Kidney tubule cell (primary cell): ENCODE measurements around the gene GAS7.

Source experiments
- DNase-seq: peaks from one replicate; pipeline ENCODE4 v3.0.0-alpha.2; 2018; ENCODE audit warnings: low spot score

Gene GAS7

DNA sequence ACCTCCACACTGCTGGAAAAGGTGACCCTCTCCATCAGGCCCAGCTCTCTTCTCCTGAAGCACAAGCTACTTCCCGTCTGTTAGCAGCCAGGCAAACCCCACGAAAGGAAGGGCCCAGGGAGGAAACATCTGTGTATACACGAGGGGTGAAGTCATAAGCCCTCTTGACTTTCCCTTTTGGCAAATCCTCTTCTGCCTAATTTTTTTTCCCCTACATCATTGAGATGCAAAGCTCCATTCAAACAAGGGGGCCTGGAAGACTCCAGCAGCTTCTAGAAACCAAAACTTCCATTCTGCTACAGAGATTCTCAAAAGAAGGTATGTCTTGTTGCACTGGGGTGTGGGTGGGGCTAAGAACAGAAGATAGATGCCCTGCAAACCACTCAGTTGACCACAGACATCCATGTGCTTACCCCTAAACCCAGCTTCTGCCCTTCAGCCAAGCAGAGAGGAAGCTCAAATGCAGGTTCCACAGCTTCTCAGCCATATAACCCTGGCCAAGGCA, 147.8 kb downstream of the GAS7 start:
- no peak for DNase-seq

DNA sequence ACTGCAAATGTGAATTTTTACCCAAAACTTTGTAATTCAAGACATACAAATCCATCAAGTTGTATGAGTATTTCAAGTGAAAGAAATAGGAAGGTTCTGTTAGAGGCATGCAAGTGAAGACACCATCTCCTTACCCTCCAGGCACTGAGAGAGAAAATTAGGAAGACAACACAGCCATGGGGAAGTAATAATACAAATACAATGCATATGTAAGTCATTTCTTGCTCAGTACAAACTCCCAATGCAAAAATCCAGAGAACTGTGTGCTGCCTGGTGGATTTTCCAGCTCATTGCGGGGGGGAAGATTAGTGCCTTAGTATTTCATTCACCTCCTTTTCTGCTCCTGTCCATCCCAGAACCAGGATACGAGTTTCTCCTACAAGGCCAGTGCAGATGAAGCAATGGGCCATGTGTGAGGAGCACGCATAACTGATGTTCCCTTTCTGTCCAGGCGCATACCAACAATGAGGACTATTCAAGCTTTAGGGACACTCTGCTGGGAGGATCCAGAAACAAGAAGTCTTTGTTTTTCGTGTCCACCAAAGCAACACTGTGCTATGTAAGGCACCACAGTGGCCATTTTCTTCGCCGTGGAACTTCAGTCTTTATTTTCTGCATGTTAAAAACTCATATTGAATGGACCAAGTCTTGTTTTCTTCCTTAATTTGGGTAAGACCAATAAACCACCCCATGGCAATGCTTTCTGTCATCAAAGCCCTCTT, 149.6 kb downstream of the GAS7 start:
- DNase-seq, result no peak

DNA sequence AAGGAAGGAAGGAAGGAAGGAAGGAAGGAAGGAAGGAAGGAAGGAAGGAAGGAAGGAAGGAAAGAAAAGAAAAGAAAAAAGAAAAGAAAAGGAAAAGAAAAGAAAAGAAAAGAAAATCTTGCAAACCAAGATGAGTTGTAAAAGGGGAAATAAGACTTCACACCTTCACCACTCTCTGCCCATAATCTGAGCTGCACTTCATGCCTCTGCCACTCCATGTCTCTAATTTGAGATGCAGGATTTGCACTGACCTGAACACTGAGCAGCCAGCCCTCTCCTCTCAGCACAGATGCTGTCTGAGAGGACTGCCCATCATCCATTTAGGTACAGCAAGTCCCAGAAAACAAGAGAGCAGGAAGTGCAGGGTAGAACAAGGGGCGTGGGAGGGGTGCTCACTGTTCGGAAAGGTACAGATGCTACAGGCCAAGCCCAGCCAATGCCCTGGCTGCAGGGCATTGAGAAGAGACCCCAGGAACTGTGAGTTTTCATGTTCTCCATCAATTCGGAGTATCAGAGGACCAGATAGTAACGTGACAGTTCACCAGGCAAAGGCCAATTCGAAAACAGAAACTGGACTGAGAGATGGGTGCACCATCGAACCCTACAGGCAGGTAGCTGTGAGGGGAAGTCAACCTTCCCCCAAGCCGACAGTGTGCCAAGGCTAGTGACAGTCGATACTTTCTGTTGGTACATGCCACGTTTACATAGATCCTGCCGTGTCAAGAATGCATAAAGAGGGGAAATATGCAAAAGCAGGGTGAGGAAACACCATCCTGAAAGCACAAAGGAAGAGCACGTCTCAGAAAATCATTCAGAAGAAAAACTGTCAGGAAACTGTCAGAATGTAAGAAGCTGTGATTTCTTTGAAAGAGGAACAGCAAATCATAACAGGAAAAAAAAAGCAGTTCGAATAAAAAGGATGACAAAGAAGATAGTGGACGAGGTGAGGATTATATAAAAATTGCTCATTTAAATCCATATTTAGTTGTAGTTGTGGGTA, 151.3 kb downstream of the GAS7 start:
- DNase-seq, result no peak

DNA sequence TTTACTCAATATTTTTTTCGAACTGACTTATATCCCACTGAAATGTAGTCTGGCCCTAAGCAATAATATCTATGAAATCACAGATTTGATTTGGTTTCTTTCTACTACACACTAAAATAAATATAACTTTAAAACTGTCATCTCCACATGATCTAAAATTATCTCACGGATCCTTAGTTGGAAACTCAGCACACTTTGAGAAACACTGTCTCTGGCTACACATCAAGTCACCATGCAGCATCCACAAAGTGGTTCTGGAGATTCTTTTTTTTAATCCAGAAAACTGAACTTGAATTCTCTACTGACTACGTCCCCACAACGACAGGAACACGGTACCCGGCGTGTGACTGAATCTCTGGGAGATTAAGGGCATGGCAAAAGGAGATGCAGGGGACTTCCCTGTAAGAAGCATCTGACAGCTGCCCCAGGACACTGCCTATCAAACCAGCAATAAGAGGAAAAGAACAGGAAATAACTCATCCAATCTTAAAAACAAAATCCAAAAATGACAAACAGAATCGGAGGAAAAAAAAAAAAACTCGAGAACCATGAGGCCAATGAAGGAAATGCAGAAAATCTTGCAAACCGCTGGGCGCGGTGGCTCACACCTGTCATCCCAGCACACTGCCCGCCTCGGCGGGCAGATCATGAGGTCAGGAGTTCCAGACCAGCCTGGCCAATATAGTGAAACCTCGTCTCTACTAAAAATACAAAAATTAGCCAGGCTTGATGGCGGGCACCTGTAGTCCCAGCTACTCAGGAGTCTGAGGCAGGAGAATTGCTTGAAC, 152.3 kb downstream of the GAS7 start:
- DNase-seq, result no peak

DNA sequence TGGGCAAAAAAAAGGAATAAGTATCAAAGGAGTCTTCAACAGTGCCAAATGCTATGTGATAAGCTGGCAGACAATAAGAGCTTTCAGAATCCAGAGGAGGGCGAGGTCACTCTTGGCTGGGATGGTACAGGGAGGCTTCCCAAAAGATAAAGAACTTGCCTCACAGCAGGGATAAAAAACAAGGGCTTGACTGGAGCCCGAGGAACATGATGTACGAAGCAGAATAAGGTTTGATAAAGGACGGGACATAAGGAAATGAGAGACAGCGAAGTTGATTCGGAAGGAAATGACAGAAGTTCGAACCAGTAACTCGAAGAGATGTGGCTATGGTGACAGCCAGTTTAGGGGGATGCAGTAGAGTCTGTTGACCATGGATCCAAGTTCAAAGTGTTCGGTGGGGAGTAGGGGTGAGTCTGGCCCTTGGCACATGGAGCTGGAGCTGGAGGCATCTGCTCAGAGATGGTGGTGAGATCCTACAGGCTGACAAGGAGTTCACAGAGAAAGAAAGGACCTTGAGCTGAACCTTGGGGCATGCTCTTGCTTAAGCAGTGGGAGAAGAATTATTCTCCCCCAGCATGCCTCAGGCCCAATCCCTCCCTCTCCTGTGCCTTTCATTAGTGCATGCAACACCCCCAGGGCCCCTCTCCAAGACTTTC, 155.7 kb downstream of the GAS7 start:
- no peak for DNase-seq

DNA sequence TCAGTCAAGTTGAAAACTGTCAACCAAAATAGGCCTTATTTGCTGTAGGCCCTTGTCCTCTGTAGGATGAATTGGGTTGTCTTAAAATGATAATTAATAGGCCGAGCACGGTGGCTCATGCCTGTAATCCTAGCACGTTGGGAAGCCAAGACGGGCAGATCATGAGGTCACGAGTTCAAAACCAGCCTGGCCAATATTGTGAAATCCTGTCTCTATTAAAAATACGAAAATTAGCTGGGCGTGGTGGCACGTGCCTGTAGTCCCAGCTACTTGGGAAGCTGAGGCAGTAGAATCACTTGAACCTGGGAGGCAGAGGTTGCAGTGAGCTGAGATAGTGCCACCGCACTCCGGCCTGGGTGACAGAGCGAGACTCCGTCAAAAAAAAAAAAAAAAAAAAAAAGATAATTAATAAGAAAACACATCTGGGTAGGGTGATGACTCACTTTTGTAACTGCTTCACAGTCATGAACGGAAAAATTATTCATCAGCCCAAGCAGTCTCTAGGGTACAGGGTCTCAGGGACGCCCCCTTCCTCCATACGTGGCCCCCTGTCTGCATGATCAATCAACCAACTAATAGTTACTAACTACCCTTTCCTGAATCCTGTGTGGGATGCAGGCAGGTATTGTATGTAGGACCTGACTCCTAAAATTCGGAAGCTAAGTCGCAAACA, 156.4 kb downstream of the GAS7 start:
- no peak for DNase-seq

DNA sequence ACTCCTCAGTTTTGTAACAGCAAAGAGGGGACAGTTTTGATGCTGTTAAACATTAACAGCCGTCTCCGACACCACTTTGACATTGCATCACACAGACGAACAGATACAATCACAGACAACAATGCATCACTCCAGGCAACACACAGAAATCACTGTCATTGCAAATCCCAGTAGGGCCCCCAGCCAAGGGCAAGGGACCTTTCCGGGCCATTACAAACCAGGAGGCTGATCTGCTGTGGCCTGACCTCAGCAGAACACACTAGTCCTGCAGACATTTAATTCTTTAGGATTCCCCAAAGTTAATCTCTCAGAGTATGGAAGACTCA, 157.2 kb downstream of the GAS7 start:
- no peak for DNase-seq

DNA sequence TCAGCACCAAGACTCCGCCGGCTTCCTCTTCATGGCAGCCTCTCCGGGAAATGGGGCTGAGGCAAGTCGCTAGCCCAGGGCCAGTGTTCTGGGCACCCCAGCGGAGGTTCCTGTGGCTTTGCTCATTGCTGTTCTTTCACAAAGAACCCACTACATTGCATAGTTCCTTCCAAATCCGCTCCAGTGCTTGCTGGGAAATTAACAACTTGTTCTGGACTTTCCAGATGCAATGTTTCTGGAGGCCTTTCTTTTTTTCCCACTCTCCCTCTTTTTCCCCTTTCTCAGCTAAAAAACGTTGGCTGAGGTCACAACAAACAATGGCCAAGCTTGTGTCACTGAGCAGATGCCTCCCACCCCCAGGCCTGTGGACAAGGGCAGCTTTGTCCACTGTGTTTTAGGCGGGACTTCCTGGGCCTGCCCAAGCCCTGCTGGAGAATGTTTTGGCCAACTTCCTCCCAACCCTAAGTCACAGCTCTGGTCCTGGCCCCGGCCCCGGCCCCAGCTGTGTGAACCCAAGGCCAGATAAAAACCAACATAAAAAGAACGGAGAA, 161.8 kb downstream of the GAS7 start:
- no peak for DNase-seq

DNA sequence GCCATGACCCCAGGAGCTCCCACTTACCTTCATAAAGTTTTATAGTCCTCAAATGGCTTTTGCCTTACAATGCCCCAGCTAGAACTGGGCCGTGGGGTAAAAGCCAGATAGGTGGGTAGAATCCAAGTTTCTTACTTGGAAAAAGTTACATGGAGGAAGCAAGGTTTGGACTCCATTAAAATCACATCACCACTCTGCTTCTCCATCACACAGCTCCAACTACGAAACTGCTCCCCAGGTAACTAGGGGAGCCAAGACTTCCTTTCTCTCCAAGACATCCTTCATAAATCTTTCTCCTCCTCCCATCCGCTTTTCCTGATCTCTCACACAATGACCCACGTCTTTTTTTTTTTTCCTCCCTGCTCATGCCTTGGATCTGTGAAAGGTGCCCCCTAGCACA, 162.5 kb downstream of the GAS7 start:
- DNase-seq, result no peak

DNA sequence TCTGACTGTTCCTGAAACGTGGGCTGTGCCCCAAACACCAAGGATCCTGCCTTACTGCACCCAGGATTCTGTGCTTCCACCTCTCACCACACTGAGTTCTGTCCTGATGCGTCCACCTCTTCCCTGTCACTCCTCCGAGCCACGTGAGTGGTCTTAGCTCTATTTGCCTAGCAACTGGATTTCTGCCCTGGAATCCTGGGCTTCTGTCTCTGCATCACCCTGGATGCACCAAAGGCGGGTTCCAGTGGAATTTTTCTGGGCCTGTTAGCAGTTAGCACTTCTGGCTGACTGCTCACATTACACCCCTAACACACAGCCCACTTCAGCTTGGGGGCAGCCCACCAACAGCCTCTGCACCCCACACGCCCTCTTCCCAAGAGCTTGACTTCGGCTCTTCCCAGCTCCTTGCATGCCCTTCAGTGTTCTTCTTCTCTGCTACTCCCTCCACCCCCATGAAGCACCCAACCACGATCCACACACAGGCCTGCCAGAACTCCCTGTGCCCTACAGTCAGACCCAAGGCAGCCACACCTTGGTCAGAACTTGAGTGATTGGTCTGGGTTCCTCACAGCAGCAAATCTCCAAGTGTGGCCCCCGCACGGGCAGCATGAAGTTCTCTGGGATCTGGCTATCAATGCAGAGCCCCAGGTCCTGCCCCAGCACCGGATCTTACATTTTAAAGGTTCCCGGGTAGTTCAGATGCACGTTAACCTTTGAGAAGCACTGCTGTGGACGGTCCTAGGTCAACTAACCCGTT, 163.5 kb downstream of the GAS7 start:
- no peak for DNase-seq

DNA sequence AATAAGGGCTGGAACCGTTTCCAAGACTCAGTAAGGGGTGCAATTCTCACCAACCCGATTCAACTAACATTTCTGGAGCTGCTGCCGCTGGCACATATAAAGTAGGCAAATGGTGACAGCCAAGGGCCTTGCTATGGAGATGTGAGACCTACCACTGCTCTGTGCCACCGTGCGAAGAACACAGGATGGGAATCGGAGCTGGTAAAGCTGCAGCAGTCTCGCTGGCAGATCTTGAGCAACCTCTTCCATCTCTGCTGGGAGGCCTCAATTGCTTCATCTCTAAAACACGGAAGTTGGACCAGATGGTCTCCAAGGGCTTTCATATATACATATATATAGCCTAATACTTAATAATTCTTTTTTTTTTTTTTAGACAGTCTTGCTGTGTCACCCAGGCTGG, 164.4 kb downstream of the GAS7 start:
- no peak for DNase-seq

DNA sequence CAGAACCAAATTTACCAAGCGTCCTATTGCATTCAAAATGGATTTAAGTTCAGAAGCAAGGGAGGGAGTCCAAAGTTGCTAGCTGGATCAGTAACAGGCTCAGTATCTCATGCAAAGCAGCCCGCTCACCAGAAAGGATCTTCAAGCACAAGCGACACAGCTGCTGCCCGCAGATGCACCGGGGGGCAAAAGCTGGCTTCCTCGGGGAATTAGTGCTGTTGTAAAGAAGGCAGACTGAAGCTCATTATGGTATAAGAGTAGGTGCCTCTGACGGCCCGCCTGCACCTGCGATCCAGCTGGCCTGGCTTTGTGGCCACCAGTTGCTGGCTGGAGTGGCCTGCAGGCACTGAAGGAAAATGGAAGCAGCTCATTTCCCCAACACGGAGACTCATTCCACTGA, 165.0 kb downstream of the GAS7 start:
- no peak for DNase-seq

DNA sequence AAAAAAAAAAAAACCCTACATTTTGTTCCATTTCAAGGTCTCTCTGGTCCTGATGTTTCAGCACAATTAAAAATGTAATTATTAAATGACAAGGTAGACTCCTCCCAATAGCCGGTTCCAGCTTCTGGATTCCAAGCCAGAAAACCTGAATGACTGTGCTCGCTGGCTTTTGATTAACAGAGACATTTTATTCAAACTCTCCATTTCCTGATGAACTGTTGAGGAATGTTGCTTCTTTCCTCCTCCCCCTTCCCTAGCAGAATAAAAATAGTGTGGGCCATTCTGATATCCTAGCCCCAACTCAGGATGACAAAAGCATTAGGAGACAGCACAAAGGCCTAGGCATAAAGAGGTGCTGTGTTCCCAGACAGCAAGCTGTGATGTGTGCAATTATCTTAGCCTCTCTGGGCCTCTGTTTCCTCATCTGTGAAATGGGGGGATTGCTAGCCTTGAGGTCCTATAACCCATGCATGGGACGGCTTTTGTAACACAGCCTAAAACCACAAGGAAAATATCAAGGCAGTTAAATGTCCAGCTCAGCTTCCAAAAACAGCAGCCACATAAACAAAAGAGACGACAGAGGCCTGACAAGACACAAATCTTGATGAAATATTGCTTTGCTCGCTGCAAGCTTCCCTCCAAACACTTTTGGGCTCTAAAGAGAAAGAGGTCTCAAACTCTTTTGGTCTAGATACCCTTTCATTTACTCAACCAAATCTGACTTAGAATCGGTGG, 166.1 kb downstream of the GAS7 start:
- DNase-seq, result peak; percentile 58

DNA sequence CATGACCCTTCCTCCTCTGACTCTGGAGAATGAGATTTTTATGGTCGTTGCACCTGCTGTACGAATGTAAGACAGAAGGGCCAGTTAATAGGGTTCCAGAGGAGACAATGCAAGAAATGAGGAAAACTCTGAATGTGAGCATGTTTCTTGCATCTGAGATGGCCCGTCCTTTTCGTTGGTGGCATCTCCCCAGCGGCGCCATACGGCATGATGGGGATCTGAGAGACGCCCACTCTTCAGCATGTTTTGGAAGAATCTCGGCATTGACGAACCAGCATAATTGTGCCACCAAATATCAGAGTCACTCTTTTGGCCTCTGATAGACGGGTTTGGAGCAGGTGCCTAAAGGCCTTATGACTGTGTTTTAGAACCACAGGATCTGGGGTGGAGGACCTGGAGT, 166.8 kb downstream of the GAS7 start:
- DNase-seq, result no peak

DNA sequence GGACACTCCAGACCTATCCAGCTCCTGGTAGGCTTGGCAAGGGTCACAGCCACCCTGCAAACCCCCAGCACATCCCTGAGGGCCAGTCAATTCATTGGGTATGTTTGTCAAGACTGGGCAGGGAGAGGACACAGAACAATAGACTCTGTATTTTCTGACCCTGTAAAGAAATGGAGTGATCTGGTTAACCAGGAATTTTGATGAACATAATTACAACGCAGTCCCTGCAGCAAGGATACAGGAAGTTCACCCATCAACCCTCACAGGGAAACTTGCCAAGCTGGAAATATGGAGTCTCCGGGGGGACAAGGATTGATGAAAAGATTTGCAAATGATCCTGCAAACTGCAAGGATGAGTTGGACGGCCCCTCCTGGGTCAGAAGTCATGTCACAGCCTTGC, 167.3 kb downstream of the GAS7 start:
- DNase-seq, result peak; percentile 18

DNA sequence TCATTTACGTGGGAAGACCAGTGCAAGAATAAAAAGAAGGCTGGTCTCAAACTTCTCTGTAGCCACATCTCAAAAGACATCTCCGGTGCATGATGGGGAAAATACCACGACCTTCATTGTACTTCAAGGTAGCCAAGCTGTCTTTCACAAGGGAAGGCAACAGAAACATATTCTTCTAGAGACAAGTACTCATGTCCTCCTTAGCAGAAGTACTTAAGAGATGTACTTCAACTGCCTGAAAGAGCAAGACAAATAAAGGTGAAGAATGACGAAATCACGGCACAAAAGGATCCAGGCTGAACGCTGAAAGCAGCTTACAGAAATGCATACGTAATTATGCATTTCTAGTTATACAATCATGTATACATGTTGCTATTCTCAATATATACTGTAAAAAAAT, 169.3 kb downstream of the GAS7 start:
- no peak for DNase-seq

DNA sequence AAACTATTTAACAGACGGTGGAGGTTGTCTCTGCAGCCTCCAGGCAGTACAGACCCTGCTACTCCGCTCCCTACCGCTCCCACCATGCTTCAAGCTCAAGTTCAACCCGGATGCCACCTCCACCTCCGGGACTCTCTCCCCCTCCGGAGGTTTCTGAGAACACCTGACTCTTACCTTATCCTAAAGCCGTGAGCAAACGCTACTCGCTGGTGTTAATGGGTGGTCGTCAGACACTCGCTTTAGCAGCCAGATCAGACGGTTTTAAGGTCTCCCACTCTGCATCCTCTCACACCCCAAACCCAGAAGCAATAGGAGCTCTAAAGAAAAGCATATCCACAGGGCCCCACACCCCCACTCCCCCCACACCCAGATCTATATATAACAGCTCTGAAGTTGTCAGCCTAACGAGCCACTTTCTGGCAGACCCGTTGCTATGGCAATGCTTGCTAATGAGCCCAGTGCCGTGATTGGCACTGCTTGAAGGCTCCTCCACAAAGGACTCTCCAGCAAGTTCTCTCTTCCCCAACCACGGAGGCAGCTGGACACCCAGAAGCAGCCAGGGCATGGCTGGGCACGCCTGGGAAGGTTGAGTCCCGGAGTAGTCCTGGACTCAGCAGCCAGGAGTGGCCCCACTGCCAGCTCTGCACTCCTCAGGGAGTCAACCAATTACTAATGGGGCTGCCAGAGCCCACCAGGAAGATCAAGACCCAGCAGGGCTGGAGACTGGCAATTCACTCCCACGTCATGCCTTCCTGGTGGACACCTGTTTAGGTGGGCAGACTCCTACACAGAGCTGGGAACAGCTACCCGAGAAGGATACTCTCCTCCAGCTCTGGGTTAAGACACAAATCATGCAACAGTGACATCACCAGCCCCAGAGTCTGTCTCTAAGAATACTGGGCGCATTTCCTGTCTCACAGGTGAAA, 172.2 kb downstream of the GAS7 start:
- DNase-seq, result no peak

DNA sequence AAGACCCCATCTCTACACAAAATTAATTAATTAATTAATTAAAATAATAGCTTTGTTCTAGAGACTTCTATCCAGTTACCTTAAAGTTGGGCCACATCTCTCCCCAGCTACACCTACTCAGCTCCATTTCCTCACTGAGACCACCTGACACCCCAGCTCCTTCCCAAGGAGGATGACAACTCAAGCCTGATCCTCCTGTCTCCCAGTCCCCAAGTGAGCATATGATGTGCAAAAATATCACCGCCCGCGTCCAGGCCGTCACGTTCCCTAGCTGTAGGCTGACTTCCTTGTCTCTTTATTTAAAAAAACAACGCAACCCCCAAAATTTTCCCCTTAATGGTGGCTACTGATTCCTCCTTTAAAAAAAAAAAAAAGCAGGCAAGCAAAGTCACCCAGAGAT, 173.2 kb downstream of the GAS7 start:
- DNase-seq, result no peak
